ENCODE data around the gene LIPA.
"Not testable (repeated sequence)": the region's sequence is repeated elsewhere in the genome, so short reads cannot be mapped to it uniquely, and the experiment has no call there.

The LIPA gene

GRCh38 chr10:89270153-89270483, 18.5 kb upstream of the LIPA start:
- no peak for DNase-seq (ENCODE audit: low spot score)

GRCh38 chr10:89269433-89270152, 18.0 kb upstream of the LIPA start:
- no peak for DNase-seq (ENCODE audit: low spot score)

- DNase-seq (ENCODE audit: low spot score) = no peak
Observed at GRCh38 chr10:89266721-89267453, 15.3 kb upstream of the LIPA start.

- DNase-seq (ENCODE audit: low spot score) = no peak
Observed at GRCh38 chr10:89263531-89263930, 12.0 kb upstream of the LIPA start.

- DNase-seq (ENCODE audit: low spot score) = no peak
Observed at GRCh38 chr10:89263091-89263490, 11.5 kb upstream of the LIPA start.

GRCh38 chr10:89262086-89263051, 10.8 kb upstream of the LIPA start:
- no peak for DNase-seq (ENCODE audit: low spot score)

GRCh38 chr10:89258881-89259280, 7.3 kb upstream of the LIPA start:
- no peak for DNase-seq (ENCODE audit: low spot score)

GRCh38 chr10:89257581-89257980, 6.0 kb upstream of the LIPA start:
- no peak for DNase-seq (ENCODE audit: low spot score)

GRCh38 chr10:89256962-89257361, 5.4 kb upstream of the LIPA start:
- DNase-seq (ENCODE audit: low spot score) = no peak

GRCh38 chr10:89256340-89256739, 4.8 kb upstream of the LIPA start:
- no peak for DNase-seq (ENCODE audit: low spot score)

- no peak for DNase-seq (ENCODE audit: low spot score)
Observed at GRCh38 chr10:89255793-89256192, 4.2 kb upstream of the LIPA start.

- not testable (repeated sequence) for DNase-seq (ENCODE audit: low spot score)
Observed at GRCh38 chr10:89255091-89255579, 3.6 kb upstream of the LIPA start.

- DNase-seq (ENCODE audit: low spot score) = no peak
Observed at GRCh38 chr10:89252225-89252585, 630 bp upstream of the LIPA start.

GRCh38 chr10:89250865-89251408, 638 bp downstream of the LIPA start:
- DNase-seq (ENCODE audit: low spot score) = no peak

- no peak for DNase-seq (ENCODE audit: low spot score)
Observed at GRCh38 chr10:89248990-89249389, 2.6 kb downstream of the LIPA start.

- DNase-seq (ENCODE audit: low spot score) = not testable (repeated sequence)
Observed at GRCh38 chr10:89247623-89248022, 4.0 kb downstream of the LIPA start.

GRCh38 chr10:89245802-89246201, 5.8 kb downstream of the LIPA start:
- no peak for DNase-seq (ENCODE audit: low spot score)

GRCh38 chr10:89242840-89243568, 8.6 kb downstream of the LIPA start:
- no peak for DNase-seq (ENCODE audit: low spot score)

- DNase-seq (ENCODE audit: low spot score) = no peak
Observed at GRCh38 chr10:89242345-89242684, 9.3 kb downstream of the LIPA start.

- DNase-seq (ENCODE audit: low spot score) = no peak
Observed at GRCh38 chr10:89241486-89242344, 9.9 kb downstream of the LIPA start.

GRCh38 chr10:89241026-89241425, 10.5 kb downstream of the LIPA start:
- no peak for DNase-seq (ENCODE audit: low spot score)

Measured in hematopoietic multipotent progenitor cell treated with erythropoietin and hydrocortisone succinate and interleukin-3 and kit ligand, for 17 days (in vitro differentiated cells).